Adipose tissue (tissue), 3 donors: ENCODE measurements around the gene VPS35L. TPM values are rescaled to one million over a fixed set of nuclear protein-coding genes. Genes with fewer than 3 reads are reported as not detected.
"Not testable (repeated sequence)": the region's sequence is repeated elsewhere in the genome, so short reads cannot be mapped to it uniquely, and the experiment has no call there.

Experiments used
- H3K27ac ChIP-seq: one replicate; pipeline ENCODE4 v1.5.1; 2013; ENCODE audit warnings: low read depth, low read length
- WGBS, 3 donors: extraction: QIAGEN DNeasy Blood & Tissue Kit; methylation state at CpG; one replicate each; pipeline ENCODE4 v1.1.7; 2013; 5-methylcytosine and 5-hydroxymethylcytosine counted together
- polyA plus RNA-seq, 3 donors: library from polyadenylated mRNA; stranded (reverse); fragments of 200-250 nt; gene quantifications; one replicate each; pipeline ENCODE4 v1.2.3, GENCODE V29; 2013
- donor health status: healthy with polysubstance abuse.
- donor health status: Bipolar disorder and iron deficiency.
- donor health status: healthy.

The VPS35L gene
- polyA plus RNA-seq, 3 donors = 11.9 to 44.6 (median 25.2) TPM

GRCh38 chr16:19716183-19716582, 160.7 kb downstream of the VPS35L start:
- WGBS, 3 donors = 65 to 98% (median 86%) methylated on average over 1 of the region's 1 CpG
- no peak overlapping the region for H3K27ac ChIP-seq

GRCh38 chr16:19716728-19717127, 161.2 kb downstream of the VPS35L start:
- WGBS, 3 donors = 39 to 59% (median 52%) methylated on average over 11 of the region's 11 CpGs
- not testable (repeated sequence) for H3K27ac ChIP-seq

GRCh38 chr16:19717314-19717713, 161.8 kb downstream of the VPS35L start:
- 0% methylated on average over 10 of the region's 10 CpGs for WGBS, 3 donors
- no peak overlapping the region for H3K27ac ChIP-seq

- H3K27ac ChIP-seq = no peak within 1 kb of the TSS
- 0% methylated on average over 85 to 88 of the region's 88 CpGs for WGBS, 3 donors
Measured at GRCh38 chr16:19717741-19718623, 162.5 kb downstream of the VPS35L start, which contains the start of the genes IQCK and KNOP1. Gene IQCK, plus strand, starts transcription at chr16:19718271. Its CDS starts 36 bp downstream, at chr16:19718307. Gene KNOP1, minus strand, starts transcription at chr16:19718227. Its CDS starts 3,192 bp downstream, at chr16:19715035.

- no peak overlapping the region for H3K27ac ChIP-seq
- 0 to 1% (median 0%) methylated on average over 21 of the region's 21 CpGs for WGBS, 3 donors
Measured at GRCh38 chr16:19718624-19718965, 163.1 kb downstream of the VPS35L start.

GRCh38 chr16:19722269-19722952, 166.9 kb downstream of the VPS35L start:
- no peak overlapping the region for H3K27ac ChIP-seq
- 78 to 85% (median 80%) methylated on average over 11 of the region's 11 CpGs for WGBS, 3 donors

GRCh38 chr16:19722981-19723380, 167.5 kb downstream of the VPS35L start:
- 83 to 90% (median 84%) methylated on average over 7 of the region's 7 CpGs for WGBS, 3 donors
- no peak overlapping the region for H3K27ac ChIP-seq

- H3K27ac ChIP-seq = no peak overlapping the region
- 74 to 75% (median 75%) methylated on average over 3 of the region's 3 CpGs for WGBS, 3 donors
Measured at GRCh38 chr16:19728636-19728965, 173.1 kb downstream of the VPS35L start.

GRCh38 chr16:19733551-19733950, 178.0 kb downstream of the VPS35L start:
- WGBS, 3 donors = 73 to 96% (median 79%) methylated on average over 6 of the region's 6 CpGs
- H3K27ac ChIP-seq = no peak overlapping the region

- 61 to 83% (median 74%) methylated on average over 9 of the region's 9 CpGs for WGBS, 3 donors
- H3K27ac ChIP-seq = no peak overlapping the region
Measured at GRCh38 chr16:19735074-19735867, 179.8 kb downstream of the VPS35L start.

- WGBS, 3 donors = 68 to 85% (median 73%) methylated on average over 12 of the region's 12 CpGs
- H3K27ac ChIP-seq = no peak overlapping the region
Measured at GRCh38 chr16:19737306-19738038, 182.0 kb downstream of the VPS35L start.

GRCh38 chr16:19741354-19741753, 185.9 kb downstream of the VPS35L start:
- no peak overlapping the region for H3K27ac ChIP-seq
- 96 to 100% (median 98%) methylated on average over 1 of the region's 1 CpG for WGBS, 3 donors

GRCh38 chr16:19743816-19744159, 188.3 kb downstream of the VPS35L start:
- H3K27ac ChIP-seq = no peak overlapping the region

GRCh38 chr16:19744670-19745069, 189.2 kb downstream of the VPS35L start:
- no peak overlapping the region for H3K27ac ChIP-seq
- 29 to 72% (median 67%) methylated on average over 3 of the region's 3 CpGs for WGBS, 3 donors

- 76 to 85% (median 80%) methylated on average over 9 of the region's 9 CpGs for WGBS, 3 donors
- no peak overlapping the region for H3K27ac ChIP-seq
Measured at GRCh38 chr16:19745286-19746010, 189.9 kb downstream of the VPS35L start.

GRCh38 chr16:19746561-19746960, 191.1 kb downstream of the VPS35L start:
- WGBS, 3 donors = 27 to 33% (median 28%) methylated on average over 4 of the region's 4 CpGs
- H3K27ac ChIP-seq = no peak overlapping the region

GRCh38 chr16:19748389-19749168, 193.1 kb downstream of the VPS35L start:
- no peak overlapping the region for H3K27ac ChIP-seq
- WGBS, 3 donors = 56 to 68% (median 57%) methylated on average over 2 of the region's 2 CpGs
